K562 (cell line): ENCODE data around the gene EDN2. TPM values are rescaled to one million over a fixed set of nuclear protein-coding genes. Genes with fewer than 3 reads are reported as not detected.

Source experiments
- ATAC-seq: fragments of 200-7000 bp; cut with Tn5 transposase; 3 replicates; pipeline ENCODE4 v1.9.1; 2020; ENCODE audit warnings: moderate library complexity
- BruUV-seq: library from RNA; stranded (reverse); fragments of 400-500 nt; replicated peaks from 2 replicates; lab custom pipeline; 2021; lab: Mats Ljungman, UMichigan
- CTCF ChIA-PET: fragments of 300-600 bp; formaldehyde crosslinking; extraction: SDS; loops from one replicate; lab custom pipeline; 2021; ENCODE audit warnings: low intra/inter-chr PET ratio; lab: Yijun Ruan, JAX
- POLR2A ChIA-PET: fragments of 300-600, 350-650 bp; sonication (Branson Sonifier 250); formaldehyde crosslinking; extraction: SDS; loops from one replicate; lab custom pipeline; 2021; ENCODE audit warnings: antibody characterized with exemption, inconsistent platforms; lab: Yijun Ruan, JAX
- DNase-seq, 4 experiments: peaks; one replicate each; pipeline versions ENCODE4 v3.0.0 to v3.0.0-alpha.2; 2011 to 2018; ENCODE audit warnings: low spot score in 3 of 4, mixed read lengths in 3 of 4; ENCODE audit errors: extremely low read depth in 1 of 4
- FAIRE-seq: peaks from 2 replicates; lab custom pipeline; 2011; peaks lifted over from hg19 to GRCh38; lab: Jason Lieb, UNC
- H2AFZ ChIP-seq: 2 replicates; pipeline ENCODE4 v1.6.0; 2011; ENCODE audit warnings: low read depth, low read length, control low read depth, inconsistent platforms
- H3K27ac ChIP-seq: fragments of 200-600 bp; 3 replicates; pipeline ENCODE4 v1.8.0; 2011; ENCODE audit warnings: low read depth, mild to moderate bottlenecking, control low read depth, inconsistent platforms, low read length, moderate library complexity, mixed read lengths; ENCODE audit errors: extremely low read depth
- H3K27me3 ChIP-seq, 2 experiments: fragments of 300-600 bp in 1 of 2; 2 replicates in 1 of 2; 3 replicates in 1 of 2; pipeline versions ENCODE4 v1.6.0 to v1.8.0; 2011; ENCODE audit warnings: inconsistent platforms in 2 of 2, low read length in 2 of 2, mild to moderate bottlenecking in 1 of 2, mixed read lengths in 1 of 2, moderate library complexity in 1 of 2; ENCODE audit not compliant: control insufficient read depth in 2 of 2, insufficient read depth in 2 of 2
- H3K36me3 ChIP-seq: fragments of 300-600 bp; 3 replicates; pipeline ENCODE4 v1.8.0; 2011; ENCODE audit warnings: mild to moderate bottlenecking, low read length, inconsistent platforms; ENCODE audit not compliant: control insufficient read depth, insufficient read depth
- H3K4me1 ChIP-seq, 2 experiments: fragments of 200-600 bp in 1 of 2; replicated peaks in 1 of 2; 2 replicates in 1 of 2; 3 replicates in 1 of 2; pipeline versions ENCODE4 v1.5.1 to v1.8.0; 2011; ENCODE audit warnings: inconsistent platforms in 2 of 2, low read length in 2 of 2, mild to moderate bottlenecking in 1 of 2, mixed read lengths in 1 of 2, moderate library complexity in 1 of 2; ENCODE audit not compliant: control insufficient read depth in 2 of 2, insufficient read depth in 2 of 2
- H3K4me2 ChIP-seq: 2 replicates; pipeline ENCODE4 v1.6.1; 2011; ENCODE audit warnings: low read length, control low read depth, inconsistent platforms, mixed read lengths; ENCODE audit not compliant: insufficient read depth
- H3K4me3 ChIP-seq: fragments of 200-600 bp; sonication (generic), shearing (Covaris generic); 2 replicates; pipeline ENCODE4 v1.5.1; 2016; ENCODE audit warnings: control low read depth, inconsistent platforms
- H3K79me2 ChIP-seq: fragments of 200-600 bp; 3 replicates; pipeline ENCODE4 v1.8.0; 2011; ENCODE audit warnings: low read length, inconsistent platforms; ENCODE audit not compliant: control insufficient read depth, insufficient read depth
- H3K9ac ChIP-seq, 2 experiments: 2 replicates each; pipeline versions ENCODE4 v1.6.0 to v1.6.1; 2011; ENCODE audit warnings: low read depth in 2 of 2, low read length in 2 of 2, control low read depth in 1 of 2, inconsistent platforms in 1 of 2, mild to moderate bottlenecking in 1 of 2, mixed read lengths in 1 of 2; ENCODE audit not compliant: insufficient read depth in 1 of 2
- H3K9me1 ChIP-seq: one replicate; pipeline ENCODE4 v1.6.0; 2011; ENCODE audit warnings: inconsistent platforms, mild to moderate bottlenecking, low read length, moderate library complexity; ENCODE audit not compliant: control insufficient read depth, insufficient read depth
- H3K9me3 ChIP-seq: replicated peaks from 2 replicates; pipeline ENCODE4 v1.5.1; 2011; ENCODE audit warnings: low read depth, low read length, inconsistent platforms; ENCODE audit not compliant: control insufficient read depth, insufficient read depth
- H4K20me1 ChIP-seq: replicated peaks from 2 replicates; pipeline ENCODE4 v1.6.1; 2011; ENCODE audit warnings: low read length, inconsistent platforms, mixed read lengths; ENCODE audit not compliant: control insufficient read depth, insufficient read depth
- ATF1 ChIP-seq, 2 experiments: fragments of 450-650 bp in 1 of 2; IDR thresholded peaks; 2 replicates each; pipeline ENCODE4 v1.6.1; 2016; ENCODE audit warnings: missing compliant biosample characterization in 1 of 2, missing genetic modification characterization in 1 of 2
- CBX5 ChIP-seq: IDR thresholded peaks from 2 replicates; pipeline ENCODE4 v1.6.1; 2014; ENCODE audit warnings: low read depth, borderline replicate concordance
- KDM2B ChIP-seq: fragments of 250-450 bp; sonication (Bioruptor Pico); IDR thresholded peaks from 2 replicates; pipeline ENCODE4 v1.8.0; 2021; ENCODE audit warnings: mild to moderate bottlenecking, moderate library complexity
- KLF13 ChIP-seq: fragments of 450-650 bp; IDR thresholded peaks from 2 replicates; pipeline ENCODE4 v1.6.1; 2016; ENCODE audit warnings: missing genetic modification characterization, low read depth, mild to moderate bottlenecking, missing compliant biosample characterization, moderate library complexity, borderline replicate concordance
- SMARCA4 ChIP-seq: fragments of 450-650 bp; IDR thresholded peaks from 2 replicates; pipeline ENCODE4 v1.6.1; 2016
- ZNF12 ChIP-seq: sonication (generic); formaldehyde crosslinking; IDR thresholded peaks from 2 replicates; pipeline ENCODE4 v1.4.0; 2020; ENCODE audit warnings: mild to moderate bottlenecking, missing genetic modification reagents
- ZNF224 ChIP-seq: sonication (generic); formaldehyde crosslinking; IDR thresholded peaks from 2 replicates; pipeline ENCODE4 v1.8.0; 2022; ENCODE audit warnings: mild to moderate bottlenecking, missing genetic modification reagents
- ZNF274 ChIP-seq: IDR thresholded peaks from 2 replicates; pipeline ENCODE4 v1.6.1; 2011; ENCODE audit warnings: low read depth, mild to moderate bottlenecking, low read length, moderate library complexity, borderline replicate concordance
- ZNF695 ChIP-seq: fragments of 450-650 bp; formaldehyde crosslinking; IDR thresholded peaks from 2 replicates; pipeline ENCODE4 v1.4.0; 2020; ENCODE audit warnings: mild to moderate bottlenecking, moderate library complexity
- WGBS: fragments of 100-300 bp; shearing (Covaris generic); methylation state at CpG from one replicate; pipeline ENCODE4 v1.1.6; 2016; ENCODE audit warnings: low coverage, mixed read lengths; ENCODE audit not compliant: insufficient coverage; ENCODE audit errors: missing lambda C conversion rate; 5-methylcytosine and 5-hydroxymethylcytosine counted together
- in situ Hi-C: fragments of 300-500 bp; cut with MboI; formaldehyde crosslinking; loops from 4 replicates; pipeline ENCODE4 v1.15.0; 2018; ENCODE audit warnings: inconsistent platforms, mixed read lengths
- intact Hi-C: fragments of 100-400 bp; cut with micrococcal nuclease; formaldehyde crosslinking; loops from 2 replicates; pipeline ENCODE4 v1.14.2; 2022
- polyA plus RNA-seq, 8 experiments: library from polyadenylated mRNA; depleted of rRNA in 4 of 8; stranded (reverse) in 5 of 8; unstranded in 3 of 8; fragments of >200 nt; fragmentation: Nextera tagmentation in 2 of 8; fragmentation: Illumina TruSeq in 1 of 8; extraction: Ambion mirVana in 2 of 8; extraction: Trizol in 1 of 8; gene quantifications; 2 replicates each; pipeline versions ENCODE4 v1.2.1 to v1.2.3, GENCODE V29; 2011 to 2014; ENCODE audit warnings: inconsistent platforms in 1 of 8, missing spikeins in 1 of 8
- total RNA-seq, 7 experiments: library from RNA; depleted of rRNA in 6 of 7; stranded (reverse); fragments of >200 nt in 6 of 7; fragmentation: Illumina TruSeq in 2 of 7; extraction: Trizol in 2 of 7; gene quantifications; 2 replicates each; pipeline versions ENCODE4 v1.2.1 to v1.2.3, GENCODE V29; 2011 to 2021; ENCODE audit warnings: low replicate concordance in 1 of 7

EDN2 gene
- total and polyA plus RNA-seq, 9 of the 15 experiments (the other 6 are each of a cell fraction or from before 2014, with no cell fraction given) = not detected

DNA sequence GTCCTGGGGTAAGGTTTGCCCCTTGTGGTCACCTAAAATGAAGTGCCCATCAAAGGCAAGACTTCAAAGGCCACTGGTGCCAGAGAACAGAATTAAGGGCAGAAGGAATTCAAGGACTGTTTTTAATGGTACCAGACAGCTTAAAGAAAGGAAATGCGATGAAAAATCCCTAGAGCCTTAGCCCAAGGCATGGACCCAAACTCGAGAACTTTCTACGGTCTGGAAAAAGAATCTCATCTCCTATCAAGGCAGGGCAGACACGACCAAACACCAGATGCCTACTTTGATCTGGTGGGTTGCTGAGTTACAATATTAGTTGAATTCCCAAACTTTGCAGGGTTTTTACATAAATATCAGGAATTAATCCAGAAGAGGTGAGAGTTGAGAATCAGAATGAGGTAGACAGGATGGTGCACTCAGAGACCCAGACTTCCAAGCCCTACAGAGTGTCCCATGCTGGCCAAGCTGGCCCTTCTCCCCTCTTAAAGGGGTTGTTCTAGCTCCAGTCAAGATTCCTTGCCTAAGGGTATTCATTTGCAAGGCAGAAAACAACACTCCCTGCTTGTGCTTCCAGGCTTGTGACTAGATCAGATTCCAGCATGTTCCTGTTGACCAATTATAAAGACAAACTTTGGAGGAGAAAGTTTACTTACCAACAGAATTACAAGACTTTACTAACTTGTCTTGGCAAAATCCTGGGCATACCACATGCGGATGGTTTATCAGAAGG, 48.0 kb downstream of the EDN2 start:
- intact Hi-C loops (no loop called here), in situ Hi-C loops (no loop called here)
- TF ChIP-seq SMARCA4 (no peak), ZNF224 (CRISPR knock-in tag) (no peak), ZNF695 (no peak), KDM2B (CRISPR knock-in tag) (no peak), ATF1 (CRISPR knock-in tag; IDR thresholded peaks at IDR 0.05) (no peak), ATF1 (tag; IDR thresholded peaks at IDR 0.05) (no peak), ZNF274 (no peak), KLF13 (tag) (no peak), ZNF12 (CRISPR knock-in tag) (no peak), CBX5 (no peak)
- H3K4me1 ChIP-seq = peaks cover 7 to 15% of the 10 kb centered on the region in 2 experiments; a peak in 3 of 5 replicates
- H3K36me3 ChIP-seq = no peaks in the 10 kb centered on the region
- BruUV-seq = no TSS peak
- FAIRE-seq (no peak), ATAC-seq (no peak), DNase-seq (no peak)
- no peaks in the 10 kb centered on the region for H3K9me3 ChIP-seq
- no peak overlapping the region for H3K9ac ChIP-seq
- no peaks in the 10 kb centered on the region for H3K9me1 ChIP-seq
- no peak overlapping the region for H3K27ac ChIP-seq
- peaks cover 4 to 16% of the 10 kb centered on the region in 2 experiments; a peak in 2 of 5 replicates for H3K27me3 ChIP-seq
- peaks cover 8% of the 10 kb centered on the region for H4K20me1 ChIP-seq
- CTCF ChIA-PET = interaction anchor here (0.5 kb wide), 1 partner anchor 154 kb away, joined by 4 read pairs; no protein-coding TSS in a partner anchor
- WGBS = 0% methylated on average over 5 of the region's 5 CpGs
- H3K79me2 ChIP-seq = no peaks in the 10 kb centered on the region
- no peak overlapping the region for H3K4me3 ChIP-seq
- no peak overlapping the region for H2AFZ ChIP-seq
- no peak overlapping the region for H3K4me2 ChIP-seq
- POLR2A ChIA-PET = interaction anchor here (0.6 to 0.9 kb wide), 2 partner anchors 38 to 144 kb away, joined by 3 read pairs; no protein-coding TSS in a partner anchor
